Esophagus (tissue), 2 donors: ENCODE measurements around the gene TDP1. TPM values are rescaled to one million over a fixed set of nuclear protein-coding genes. Genes with fewer than 3 reads are reported as not detected.

ENCODE experiments used
- H3K27ac ChIP-seq, 2 donors: one replicate each; pipeline ENCODE4 v1.5.1; 2013; ENCODE audit warnings: low read depth in 2 of 2, mild to moderate bottlenecking in 2 of 2, inconsistent platforms in 1 of 2, low read length in 1 of 2, moderate library complexity in 1 of 2
- H3K27me3 ChIP-seq, 2 donors: one replicate each; pipeline ENCODE4 v1.6.1; 2013; ENCODE audit warnings: low read length in 2 of 2, control low read depth in 1 of 2, mild to moderate bottlenecking in 1 of 2; ENCODE audit not compliant: insufficient read depth in 2 of 2, control insufficient read depth in 1 of 2
- H3K36me3 ChIP-seq, 2 donors: one replicate each; pipeline ENCODE4 v1.6.1; 2013; ENCODE audit warnings: low read length in 1 of 2; ENCODE audit not compliant: control insufficient read depth in 2 of 2, insufficient read depth in 2 of 2
- H3K4me1 ChIP-seq, 2 donors: one replicate each; pipeline ENCODE4 v1.6.1; 2013; ENCODE audit warnings: low read length in 1 of 2; ENCODE audit not compliant: control insufficient read depth in 2 of 2, insufficient read depth in 2 of 2
- H3K4me3 ChIP-seq, 2 donors: one replicate each; pipeline ENCODE4 v1.5.1; 2013; ENCODE audit warnings: low read length in 2 of 2, mild to moderate bottlenecking in 2 of 2, low read depth in 1 of 2, moderate library complexity in 1 of 2
- H3K9me3 ChIP-seq, 2 donors: one replicate each; pipeline ENCODE4 v1.6.1; 2013; ENCODE audit warnings: mild to moderate bottlenecking in 2 of 2, low read depth in 1 of 2, low read length in 1 of 2, moderate library complexity in 1 of 2; ENCODE audit not compliant: control insufficient read depth in 2 of 2, insufficient read depth in 1 of 2
- WGBS, 2 donors: extraction: QIAGEN DNeasy Blood & Tissue Kit; methylation state at CpG; one replicate each; pipeline ENCODE4 v1.1.7; 2013; 5-methylcytosine and 5-hydroxymethylcytosine counted together
- polyA plus RNA-seq, 2 donors: library from polyadenylated mRNA; stranded (reverse); fragments of 200-250 nt; gene quantifications; one replicate each; pipeline ENCODE4 v1.2.3, GENCODE V29; 2013
- donor health status: healthy with polysubstance abuse.
- donor health status: Bipolar disorder and iron deficiency.

The TDP1 gene
- polyA plus RNA-seq, 2 donors: 2.8 to 7.6 TPM

- no peaks in the 10 kb centered on the region for H3K9me3 ChIP-seq
- H3K36me3 ChIP-seq: peaks cover 11 to 12% of the 10 kb centered on the region in 2 donors
- H3K27ac ChIP-seq: no peak overlapping the region
- no peaks in the 10 kb centered on the region for H3K27me3 ChIP-seq
- H3K4me3 ChIP-seq: no peak overlapping the region
- 94 to 95% methylated on average over 2 of the region's 2 CpGs for WGBS, 2 donors
- H3K4me1 ChIP-seq: no peaks in the 10 kb centered on the region
Measured at GRCh38 chr14:89983375-89983774, 27.6 kb downstream of the TDP1 start.

GRCh38 chr14:89986462-89987160 is 30.9 kb downstream of the TDP1 start:
- H3K9me3 ChIP-seq: no peaks in the 10 kb centered on the region
- H3K36me3 ChIP-seq: peaks cover 12 to 14% of the 10 kb centered on the region in 2 donors
- no peak overlapping the region for H3K4me3 ChIP-seq
- 84 to 85% methylated on average over 5 of the region's 5 CpGs for WGBS, 2 donors
- H3K27me3 ChIP-seq: no peaks in the 10 kb centered on the region
- H3K27ac ChIP-seq: no peak overlapping the region
- H3K4me1 ChIP-seq: no peaks in the 10 kb centered on the region

DNA sequence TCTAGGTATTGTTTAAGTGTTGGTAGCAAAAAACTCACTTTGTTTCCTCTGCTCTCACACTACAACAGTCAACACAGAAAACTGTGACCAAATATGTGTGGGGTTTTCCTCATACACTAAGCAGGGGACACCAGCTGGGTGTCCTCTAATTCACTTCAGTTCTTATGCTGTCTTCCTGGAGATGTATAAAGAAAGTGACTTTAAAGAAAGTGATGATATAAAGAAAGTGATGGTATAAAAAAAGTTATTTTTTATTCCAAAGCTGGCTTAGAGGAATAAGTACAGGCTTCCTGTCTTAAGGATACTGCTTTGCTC is 31.4 kb downstream of the TDP1 start:
- Histone ChIP-seq H3K4me1 (no peaks in the 10 kb centered on the region), H3K27me3 (no peaks in the 10 kb centered on the region), H3K4me3 (no peak overlapping the region), H3K27ac (no peak overlapping the region), H3K9me3 (no peaks in the 10 kb centered on the region), H3K36me3 (peaks cover 10 to 14% of the 10 kb centered on the region in 2 donors)

GRCh38 chr14:89988787-89989186 is 33.1 kb downstream of the TDP1 start:
- H3K27me3 ChIP-seq: no peaks in the 10 kb centered on the region
- H3K9me3 ChIP-seq: no peaks in the 10 kb centered on the region
- H3K4me3 ChIP-seq: no peak overlapping the region
- no peaks in the 10 kb centered on the region for H3K4me1 ChIP-seq
- peaks cover 12 to 14% of the 10 kb centered on the region in 2 donors for H3K36me3 ChIP-seq
- 94 to 97% methylated on average over 5 of the region's 5 CpGs for WGBS, 2 donors
- H3K27ac ChIP-seq: no peak overlapping the region

- 95 to 97% methylated on average over 5 of the region's 5 CpGs for WGBS, 2 donors
- Histone ChIP-seq H3K4me1 (no peaks in the 10 kb centered on the region), H3K27ac (no peak overlapping the region), H3K4me3 (no peak overlapping the region), H3K36me3 (peaks cover 10 to 12% of the 10 kb centered on the region in 2 donors), H3K9me3 (no peaks in the 10 kb centered on the region), H3K27me3 (no peaks in the 10 kb centered on the region)
Measured at GRCh38 chr14:89990218-89990617, 34.5 kb downstream of the TDP1 start.

DNA sequence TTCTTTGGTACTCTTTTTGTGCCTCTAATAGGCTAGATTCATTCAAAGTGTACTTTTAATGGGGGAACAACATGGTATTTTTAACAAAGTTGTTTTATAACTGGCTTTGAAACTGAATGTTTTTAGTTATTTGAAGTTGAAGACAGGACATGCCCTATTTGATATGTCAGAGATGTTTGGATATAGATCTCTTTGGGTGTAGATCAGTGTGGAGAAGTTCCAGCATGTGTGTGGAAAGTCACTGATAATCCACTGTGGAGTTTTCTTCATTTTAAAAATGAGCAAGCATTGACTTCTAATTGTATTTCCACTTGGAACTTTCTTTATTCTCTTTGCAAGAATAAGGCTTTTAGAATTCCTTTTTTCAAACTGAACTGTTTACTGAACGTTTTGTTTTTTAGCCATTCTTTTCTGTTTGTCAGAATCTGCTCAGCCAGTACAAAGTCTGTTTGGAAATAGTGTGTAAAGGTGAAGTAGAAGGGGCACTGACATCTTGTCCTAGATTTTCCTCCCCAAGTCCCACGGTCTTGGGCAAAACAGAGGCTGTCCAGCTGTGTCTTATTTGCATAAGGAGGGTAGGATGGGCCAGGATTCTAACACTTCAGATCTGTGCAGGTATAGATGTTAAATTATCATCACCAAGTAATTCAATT is 35.0 kb downstream of the TDP1 start:
- Histone ChIP-seq H3K4me1 (no peaks in the 10 kb centered on the region), H3K4me3 (no peak overlapping the region), H3K9me3 (no peaks in the 10 kb centered on the region), H3K27me3 (no peaks in the 10 kb centered on the region), H3K36me3 (peaks cover 10 to 12% of the 10 kb centered on the region in 2 donors), H3K27ac (no peak overlapping the region)
- WGBS, 2 donors: 47 to 63% methylated on average over 2 of the region's 2 CpGs

- Histone ChIP-seq H3K4me1 (no peaks in the 10 kb centered on the region), H3K27ac (no peak overlapping the region), H3K4me3 (no peak overlapping the region), H3K27me3 (no peaks in the 10 kb centered on the region), H3K36me3 (peaks cover 10 to 16% of the 10 kb centered on the region in 2 donors), H3K9me3 (no peaks in the 10 kb centered on the region)
- 95 to 96% methylated on average over 3 of the region's 3 CpGs for WGBS, 2 donors
Measured at GRCh38 chr14:89992273-89992672, 36.5 kb downstream of the TDP1 start.

DNA sequence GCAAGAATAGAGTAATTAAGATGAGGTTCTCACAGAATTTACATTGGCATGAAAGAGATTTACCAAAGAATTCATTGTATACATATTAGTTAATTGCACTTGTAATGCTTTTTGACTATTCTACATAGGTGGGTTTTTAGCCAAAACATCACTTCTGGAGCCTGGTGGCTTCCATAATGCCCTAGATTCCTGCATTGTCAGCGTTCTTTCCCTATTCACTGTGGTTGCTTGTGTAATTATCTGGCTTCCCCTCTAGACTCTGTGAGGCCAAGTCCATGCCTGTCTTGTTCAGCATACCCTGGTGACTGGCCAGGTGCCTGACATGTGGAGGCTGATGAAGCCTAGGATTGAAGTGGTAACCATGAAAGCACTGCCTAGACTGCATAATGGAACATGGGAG is 41.2 kb downstream of the TDP1 start:
- no peaks in the 10 kb centered on the region for H3K4me1 ChIP-seq
- 76 to 96% methylated on average over 1 of the region's 1 CpG for WGBS, 2 donors
- H3K27me3 ChIP-seq: no peaks in the 10 kb centered on the region
- H3K4me3 ChIP-seq: no peak overlapping the region
- H3K27ac ChIP-seq: no peak overlapping the region
- H3K36me3 ChIP-seq: peaks cover 0 to 14% of the 10 kb centered on the region in 2 donors
- H3K9me3 ChIP-seq: no peaks in the 10 kb centered on the region

DNA sequence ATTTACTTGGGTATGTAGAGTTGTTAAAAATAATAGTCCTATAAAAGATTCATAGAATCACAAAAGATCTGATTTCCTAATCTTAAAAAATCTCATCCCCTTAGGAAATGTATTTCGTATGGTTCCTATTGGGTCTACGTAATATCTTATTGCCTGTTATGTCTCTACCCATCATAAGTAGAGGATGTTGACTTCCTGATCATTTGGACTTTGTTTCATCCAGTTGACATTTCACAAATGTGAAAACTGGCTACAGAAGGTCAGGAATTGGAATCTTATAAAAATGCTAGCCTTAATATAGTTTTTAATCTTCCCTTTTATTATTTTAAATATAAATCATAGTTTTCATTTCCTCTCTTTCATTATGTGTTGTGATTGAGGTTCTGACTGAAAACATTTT is 45.2 kb downstream of the TDP1 start:
- Histone ChIP-seq H3K27ac (no peak overlapping the region), H3K4me3 (no peak overlapping the region), H3K9me3 (no peaks in the 10 kb centered on the region), H3K27me3 (no peaks in the 10 kb centered on the region), H3K36me3 (peaks cover 0 to 16% of the 10 kb centered on the region in 2 donors), H3K4me1 (no peaks in the 10 kb centered on the region)
- 96 to 97% methylated on average over 2 of the region's 2 CpGs for WGBS, 2 donors
